CD4-positive, alpha-beta T cell treated with Interleukin-17A for 4 hours (primary cell): ENCODE measurements around the gene PDLIM5.

Experiments used
- DNase-seq: peaks from one replicate; pipeline ENCODE4 v3.0.0-alpha.2; 2020; ENCODE audit warnings: mixed read lengths

The PDLIM5 gene

DNA sequence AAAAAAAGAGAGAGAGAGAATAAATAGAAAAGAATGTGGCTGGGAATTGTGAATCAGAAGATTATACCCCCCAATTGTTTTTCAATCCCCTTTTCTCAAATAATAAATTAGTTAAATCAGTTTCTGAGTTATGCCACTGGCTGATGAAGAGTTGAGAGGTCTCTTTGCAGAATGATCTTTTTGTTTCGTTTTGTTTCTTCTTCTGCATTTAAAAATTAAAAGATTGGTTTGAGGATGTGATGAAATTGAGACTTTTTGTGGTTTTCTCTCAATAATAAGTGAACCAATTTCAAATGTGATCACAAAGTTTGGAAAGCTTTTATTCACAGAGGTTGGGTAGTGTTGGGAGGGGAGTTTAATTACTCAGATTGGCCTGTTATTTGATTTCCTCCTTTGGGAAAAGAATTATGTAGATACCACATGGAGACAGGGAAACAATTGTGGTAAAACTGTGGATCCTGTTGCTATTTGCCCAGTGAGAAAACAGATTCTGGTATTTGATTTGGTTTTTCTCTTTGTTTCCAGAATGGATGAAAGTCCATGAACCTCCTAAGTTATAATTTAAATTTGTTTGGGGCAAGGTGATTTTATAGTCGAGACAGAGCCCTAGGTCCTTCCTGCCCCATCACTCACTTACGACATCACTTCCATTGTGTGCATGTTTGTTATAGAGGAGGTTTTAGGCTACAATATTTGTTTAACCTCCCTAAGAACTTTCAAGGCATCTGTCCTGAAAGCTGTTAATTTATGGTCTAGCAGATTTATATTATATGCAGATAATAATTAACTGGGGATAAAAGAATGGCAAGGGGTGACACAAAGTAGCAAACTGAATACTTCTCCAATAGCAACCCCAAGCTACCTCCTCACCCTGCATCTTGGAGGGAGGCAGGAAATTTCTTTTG is 214.0 kb downstream of the PDLIM5 start:
- DNase-seq, result no peak

DNA sequence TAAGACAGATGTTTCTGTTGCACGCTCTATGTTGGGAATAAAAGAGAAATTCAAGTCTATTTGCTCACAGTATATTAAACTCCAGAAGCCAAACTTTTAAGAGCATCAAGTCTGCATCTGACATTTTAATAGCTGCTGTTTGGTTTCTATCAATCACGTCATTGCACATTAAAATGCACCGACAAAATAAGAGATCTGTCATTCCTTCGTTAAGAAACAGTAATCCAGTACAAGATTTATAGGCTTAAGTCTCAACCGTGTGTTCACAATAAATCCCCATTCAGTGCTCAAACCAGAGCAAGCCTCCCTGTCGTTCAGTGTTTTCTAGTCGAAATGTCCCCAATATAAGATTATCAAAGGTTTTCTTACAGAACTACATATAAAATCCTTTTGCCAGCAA is 217.0 kb downstream of the PDLIM5 start:
- no peak for DNase-seq

DNA sequence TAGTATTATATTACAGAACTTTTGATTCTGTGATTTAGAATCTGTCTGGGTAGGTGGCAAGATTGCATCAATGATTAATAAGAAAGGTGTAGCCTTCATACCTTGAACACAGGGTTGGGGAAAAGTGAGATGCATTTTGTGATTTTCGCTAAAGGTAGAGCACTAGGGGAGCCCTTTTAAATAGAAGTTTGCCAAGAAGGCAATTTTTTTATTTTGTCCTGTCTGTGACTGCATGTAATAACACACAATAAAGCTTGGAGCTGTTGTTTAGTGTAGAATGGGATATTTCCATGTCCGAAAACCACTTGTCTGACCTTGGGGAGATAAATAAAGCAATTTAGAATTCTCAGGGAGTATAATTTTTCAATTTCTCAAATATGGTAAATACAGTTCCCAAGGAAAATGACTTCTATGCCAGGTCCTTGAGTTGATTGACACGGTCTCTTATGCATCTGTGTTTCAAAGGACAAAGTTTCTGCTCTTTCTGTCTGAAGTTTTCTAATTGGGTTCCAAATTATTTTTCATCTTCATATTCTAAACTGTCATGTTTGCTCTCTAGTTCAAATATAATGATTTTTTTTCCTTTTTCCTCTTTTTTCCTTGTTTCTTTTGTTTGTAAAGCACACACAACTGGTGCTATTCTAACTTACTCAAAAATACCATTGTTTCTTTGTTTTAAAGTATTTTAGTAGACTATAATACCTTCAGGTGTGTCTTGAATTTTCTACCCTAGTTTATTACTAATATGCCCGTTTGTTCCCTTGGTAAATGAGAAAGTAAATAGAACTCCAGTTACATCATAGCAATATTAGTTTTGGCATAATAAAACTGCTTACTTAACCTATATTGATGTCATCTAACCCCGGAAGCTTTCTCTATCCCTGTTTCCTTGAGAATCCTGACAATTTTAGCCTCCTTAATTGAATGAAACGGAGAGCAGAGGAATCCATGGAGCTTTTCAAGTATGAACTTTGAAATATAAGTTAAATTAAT is 218.2 kb downstream of the PDLIM5 start:
- no peak for DNase-seq

DNA sequence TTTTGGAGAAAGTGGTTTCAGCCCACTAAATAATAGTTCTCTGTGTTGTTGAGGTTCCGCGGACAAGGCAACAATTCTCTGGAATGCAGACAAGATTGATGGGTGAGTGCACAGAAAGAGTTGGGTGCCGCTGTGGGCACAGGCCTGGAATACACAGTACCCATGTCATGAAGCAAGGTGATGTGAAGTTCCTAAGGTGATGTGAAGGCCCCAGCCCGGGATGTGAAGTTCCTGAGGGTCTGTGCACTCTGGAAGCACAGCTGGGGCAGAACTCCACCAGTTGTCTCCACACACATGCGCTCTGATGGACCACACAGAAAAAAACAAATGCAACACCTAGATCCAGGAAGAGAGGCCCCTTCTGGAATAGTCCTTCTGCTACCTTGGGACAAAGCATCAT is 219.4 kb downstream of the PDLIM5 start:
- DNase-seq, result no peak

DNA sequence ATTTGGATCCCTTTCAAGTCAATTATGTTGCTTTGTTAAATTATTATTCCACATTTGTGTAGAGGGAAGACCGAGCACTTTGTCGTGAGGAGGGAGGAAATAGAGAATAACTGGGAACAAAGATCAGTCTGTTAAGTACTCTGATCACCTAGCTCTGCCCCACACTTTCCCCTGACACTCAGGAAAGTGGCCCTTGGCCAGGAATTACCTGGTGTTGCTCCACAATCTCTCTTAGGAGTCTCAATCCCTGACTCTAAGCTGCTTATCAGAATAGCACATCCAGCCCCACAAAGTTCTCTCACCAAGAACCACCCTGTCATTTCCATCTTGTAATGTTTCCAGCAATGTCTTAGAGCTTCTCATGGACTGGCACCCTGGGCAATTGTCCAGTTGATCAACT is 222.2 kb downstream of the PDLIM5 start:
- DNase-seq, result no peak

DNA sequence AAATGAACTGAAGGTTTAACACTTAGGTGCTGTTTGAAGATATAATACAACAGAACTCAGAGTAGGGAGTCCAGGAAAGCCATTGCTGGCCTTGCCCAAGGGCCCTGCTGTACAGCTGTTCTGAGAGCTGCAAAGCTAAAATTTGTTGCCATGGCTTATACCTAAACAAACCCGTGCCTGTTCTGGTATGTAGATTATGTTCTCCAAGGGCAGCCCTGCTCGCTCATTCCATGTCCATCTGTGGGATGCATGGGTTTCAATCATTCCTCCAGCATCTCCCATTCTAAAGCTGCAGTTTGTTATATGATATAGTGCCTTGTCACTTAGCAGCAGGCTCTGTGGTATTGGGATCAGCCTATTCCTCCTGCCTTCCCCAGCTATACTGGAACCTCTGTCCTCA is 225.2 kb downstream of the PDLIM5 start:
- no peak for DNase-seq

DNA sequence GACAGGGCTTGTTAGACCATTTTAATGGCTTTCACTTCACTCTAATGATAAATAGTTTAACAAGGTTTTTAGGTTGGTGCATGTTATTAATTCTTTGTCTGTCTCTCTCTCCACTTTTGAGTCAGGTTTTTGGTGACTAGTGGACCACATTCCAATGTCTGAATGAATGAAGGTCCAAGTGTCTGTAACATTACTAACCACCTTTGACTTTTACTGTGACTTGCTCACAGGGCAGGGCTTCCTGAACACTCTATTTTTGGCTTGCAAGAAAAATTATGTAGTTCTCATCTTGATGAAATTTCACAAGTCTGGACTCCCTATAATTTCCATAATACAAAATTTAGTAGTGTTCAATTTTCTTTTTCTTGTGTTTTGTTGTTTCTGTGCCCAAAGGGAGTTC is 227.2 kb downstream of the PDLIM5 start:
- no peak for DNase-seq

DNA sequence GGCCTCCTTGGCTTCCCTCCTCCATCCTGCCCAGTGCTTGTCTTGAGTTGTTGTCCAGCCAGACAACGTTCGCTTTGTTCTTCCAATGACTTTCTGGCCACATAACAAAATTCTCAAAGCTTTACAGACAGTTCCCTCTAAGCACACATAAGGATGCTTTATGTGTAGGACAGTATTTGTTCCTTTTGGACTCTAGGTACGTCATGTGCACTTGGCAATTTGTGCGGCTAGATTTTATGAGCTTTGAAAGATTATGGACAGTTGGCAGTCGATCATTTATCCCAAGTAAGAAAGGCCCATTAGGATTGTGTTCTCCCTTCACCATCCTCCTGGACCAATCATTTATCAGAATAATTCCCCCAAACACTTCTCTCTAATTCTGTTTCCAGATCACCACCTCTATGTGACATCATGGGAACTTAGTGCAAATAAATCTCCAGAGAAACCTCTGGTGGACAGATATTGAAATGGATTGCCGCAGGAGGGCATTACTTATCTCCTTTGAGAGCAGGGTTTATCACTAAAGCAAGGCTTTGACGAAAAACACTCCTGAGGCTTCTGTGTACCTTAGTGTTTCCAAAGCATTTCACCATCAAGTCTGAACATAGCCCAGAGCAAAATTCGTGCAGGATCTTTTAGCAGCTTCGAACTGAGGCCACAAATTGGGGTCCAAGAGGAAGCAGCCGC is 228.6 kb downstream of the PDLIM5 start:
- no peak for DNase-seq

DNA sequence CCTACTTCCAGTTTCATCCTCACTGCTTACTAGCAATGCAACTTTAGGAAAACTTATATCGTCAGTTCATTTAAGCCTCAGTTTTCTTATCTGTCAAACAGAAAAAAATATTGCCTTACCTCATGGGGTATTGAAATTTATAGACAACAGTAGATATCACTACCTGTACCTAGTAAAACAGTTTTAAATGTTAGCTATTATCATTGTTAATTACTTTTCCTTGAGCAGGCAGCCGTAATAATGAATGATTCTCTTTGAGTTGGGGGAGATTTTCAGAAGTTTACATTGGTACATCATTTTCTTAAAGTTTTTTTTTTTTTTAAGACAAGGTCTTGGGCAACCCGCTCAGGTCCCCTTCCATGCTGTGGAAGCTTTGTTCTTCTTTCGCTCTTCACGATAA is 234.3 kb downstream of the PDLIM5 start:
- no peak for DNase-seq

DNA sequence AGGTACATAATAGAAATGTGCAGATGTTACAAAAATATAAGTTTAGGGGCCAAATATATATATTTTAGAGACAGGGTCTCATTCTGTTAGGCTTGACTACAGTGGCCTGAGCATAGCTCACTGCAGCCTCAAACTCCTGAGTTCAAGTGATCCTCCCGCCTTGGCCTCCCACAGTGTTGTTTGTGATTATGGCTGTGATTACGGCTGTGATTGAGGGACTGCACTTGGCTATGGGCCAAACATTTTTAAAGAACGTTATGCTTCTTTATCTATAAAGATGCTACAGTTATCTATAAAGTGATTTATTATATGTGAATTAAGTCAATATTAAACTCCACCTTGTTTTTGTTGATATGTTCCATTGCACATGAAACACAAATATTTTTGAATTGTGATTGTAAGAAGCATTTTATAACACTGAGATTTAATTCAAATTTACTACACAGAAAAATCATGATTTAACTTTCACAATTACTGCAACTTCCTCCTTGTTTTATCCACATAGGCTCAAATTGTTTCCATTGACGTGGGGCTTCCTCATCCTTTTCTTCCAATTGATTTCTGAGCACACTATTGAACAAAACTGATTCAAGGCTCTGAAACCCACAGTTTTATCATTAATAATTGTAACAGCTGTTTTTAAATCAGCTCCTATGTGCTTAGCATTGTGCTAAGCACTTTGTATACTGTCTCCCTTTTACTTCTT is 237.6 kb downstream of the PDLIM5 start:
- no peak for DNase-seq

DNA sequence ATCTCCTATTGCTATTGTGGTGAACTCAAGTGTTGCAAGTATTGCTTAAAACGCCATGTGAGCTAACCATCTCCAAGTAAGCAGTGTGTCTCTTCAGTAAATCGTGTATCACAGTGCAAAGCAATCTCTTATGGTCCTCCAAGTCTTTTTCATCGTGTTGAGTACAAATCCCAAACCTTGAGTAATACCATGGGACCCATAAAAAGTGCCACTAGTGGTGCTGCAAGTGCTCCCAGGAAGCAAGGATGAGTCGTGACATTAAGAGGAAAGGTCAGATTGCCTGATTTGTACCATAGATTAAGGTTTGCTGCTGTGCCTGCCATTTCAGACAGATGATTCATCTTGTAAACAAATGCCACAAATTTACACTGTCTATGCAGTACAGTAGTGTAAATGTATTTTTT is 239.1 kb downstream of the PDLIM5 start:
- no peak for DNase-seq

DNA sequence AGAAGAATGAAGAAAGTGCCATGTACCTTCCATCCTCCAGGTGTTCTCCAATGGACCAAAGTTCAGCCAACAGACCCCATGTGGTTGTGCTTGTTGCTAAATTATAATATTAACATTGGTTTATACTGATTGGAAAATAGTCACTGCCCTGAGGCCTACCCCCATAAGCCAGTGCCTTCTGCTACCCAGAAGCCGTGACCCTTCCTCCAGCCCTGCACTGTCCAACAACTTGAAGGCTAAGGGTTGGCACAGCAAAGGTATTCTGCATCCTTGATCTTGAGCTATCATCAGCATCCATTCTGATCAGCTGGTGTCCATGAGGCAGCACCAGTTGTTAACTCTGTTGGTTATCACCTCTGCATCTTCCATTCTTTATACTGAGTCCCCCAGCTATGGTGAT is 239.8 kb downstream of the PDLIM5 start:
- no peak for DNase-seq

DNA sequence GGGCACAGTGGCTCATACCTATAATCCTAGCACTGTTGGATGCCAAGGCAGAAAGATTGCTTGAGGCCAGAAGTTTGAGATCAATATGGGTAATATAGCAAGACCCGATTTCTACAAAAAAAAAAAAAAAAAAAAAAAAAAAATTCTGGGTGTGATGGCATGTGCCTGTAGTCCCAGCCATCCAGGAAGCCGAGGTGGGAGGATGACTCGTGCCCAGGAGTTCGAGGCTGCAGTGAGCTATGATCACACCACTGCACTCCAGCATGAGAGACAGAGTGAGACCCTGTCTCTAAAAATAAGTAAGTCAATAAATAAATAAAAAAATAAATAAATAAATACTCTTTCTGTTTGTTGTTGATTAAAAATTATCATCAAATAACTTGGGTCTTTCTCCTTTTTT is 243.6 kb downstream of the PDLIM5 start:
- no peak for DNase-seq

DNA sequence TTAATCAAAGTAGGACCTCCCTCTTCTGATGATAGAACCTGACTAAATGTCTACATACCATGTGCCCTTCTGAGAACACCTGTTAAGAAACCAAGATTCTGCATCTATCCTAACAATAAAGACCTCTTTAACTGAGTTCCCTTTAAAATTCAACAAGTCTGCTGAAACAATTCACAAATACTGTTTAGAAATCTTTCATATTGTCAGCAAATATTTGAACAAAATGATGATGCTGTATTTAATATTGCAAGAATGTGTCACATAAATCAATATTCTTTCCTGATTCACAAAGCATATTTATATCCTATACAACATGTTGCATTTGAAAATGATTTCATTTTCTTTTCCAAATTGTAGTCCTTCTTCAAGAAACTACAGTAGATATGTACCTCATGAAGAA is 246.4 kb downstream of the PDLIM5 start:
- no peak for DNase-seq

DNA sequence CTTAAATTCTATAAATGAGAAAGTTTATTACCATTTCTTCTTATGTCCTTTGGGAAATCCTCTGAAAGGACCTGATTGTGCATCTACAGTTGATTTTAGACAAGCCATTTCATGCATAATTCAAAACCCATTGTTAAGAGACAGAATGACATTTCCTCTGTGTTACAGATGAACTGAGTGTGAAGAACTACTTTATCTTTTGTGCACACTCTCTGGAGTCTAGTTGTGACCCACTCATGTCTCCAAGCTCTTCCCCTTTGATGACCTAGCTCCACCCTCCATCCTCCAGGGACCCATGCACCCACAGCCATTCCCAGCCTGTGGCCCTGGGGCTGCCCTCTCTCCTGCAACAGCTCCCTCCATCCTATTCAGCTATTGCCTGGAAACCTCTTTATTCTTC is 248.6 kb downstream of the PDLIM5 start:
- no peak for DNase-seq

DNA sequence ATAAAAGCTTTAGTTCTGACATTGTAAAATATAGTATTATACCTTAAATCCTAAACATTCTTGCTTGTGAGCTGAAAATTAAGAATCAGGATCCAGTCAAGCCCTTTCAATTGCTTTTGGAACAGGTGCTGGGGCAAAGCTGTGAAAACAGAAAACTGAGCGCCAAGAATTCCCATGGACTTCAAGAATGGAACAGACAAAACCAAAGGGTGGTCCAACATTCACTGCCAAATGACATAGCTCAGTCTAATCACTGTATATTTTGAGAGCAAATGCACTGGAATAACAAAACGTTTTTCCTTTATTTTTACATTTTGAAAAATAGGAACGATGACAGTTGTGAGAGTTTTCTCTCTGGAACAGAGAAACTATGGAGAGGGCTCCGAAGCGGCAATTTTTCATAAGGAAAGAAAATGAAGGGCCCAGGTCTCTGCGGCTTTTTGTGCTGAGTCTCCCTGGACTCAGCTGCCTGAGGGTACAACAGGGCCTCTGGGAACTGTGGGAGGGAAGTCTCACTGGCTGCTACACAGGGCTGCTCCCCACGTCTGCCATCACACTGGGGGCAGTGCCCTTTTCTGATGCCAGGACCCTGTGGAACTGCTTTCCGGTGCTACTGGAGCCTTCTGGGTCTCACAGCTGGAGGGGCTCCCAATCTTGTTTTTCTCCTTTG is 250.0 kb downstream of the PDLIM5 start:
- DNase-seq, result no peak

DNA sequence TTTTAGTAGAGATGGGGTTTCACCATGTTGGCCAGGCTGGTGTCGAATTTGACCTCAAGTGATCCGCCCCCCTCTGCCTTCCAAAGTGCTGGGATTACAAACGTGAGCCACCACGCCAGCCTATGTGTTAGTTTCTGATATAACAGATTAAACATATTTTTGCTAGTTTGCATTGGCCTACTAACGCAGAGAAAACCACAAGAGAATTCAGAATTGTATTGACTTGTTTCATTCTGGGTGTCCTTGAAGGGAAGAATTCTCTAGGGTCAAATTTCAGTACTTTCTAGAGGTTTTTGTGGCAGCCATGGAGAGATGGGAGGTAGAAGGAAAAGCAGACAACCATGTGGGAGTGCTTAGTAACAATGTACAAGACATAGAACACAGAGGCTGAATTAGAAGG is 259.9 kb downstream of the PDLIM5 start:
- DNase-seq, result no peak

DNA sequence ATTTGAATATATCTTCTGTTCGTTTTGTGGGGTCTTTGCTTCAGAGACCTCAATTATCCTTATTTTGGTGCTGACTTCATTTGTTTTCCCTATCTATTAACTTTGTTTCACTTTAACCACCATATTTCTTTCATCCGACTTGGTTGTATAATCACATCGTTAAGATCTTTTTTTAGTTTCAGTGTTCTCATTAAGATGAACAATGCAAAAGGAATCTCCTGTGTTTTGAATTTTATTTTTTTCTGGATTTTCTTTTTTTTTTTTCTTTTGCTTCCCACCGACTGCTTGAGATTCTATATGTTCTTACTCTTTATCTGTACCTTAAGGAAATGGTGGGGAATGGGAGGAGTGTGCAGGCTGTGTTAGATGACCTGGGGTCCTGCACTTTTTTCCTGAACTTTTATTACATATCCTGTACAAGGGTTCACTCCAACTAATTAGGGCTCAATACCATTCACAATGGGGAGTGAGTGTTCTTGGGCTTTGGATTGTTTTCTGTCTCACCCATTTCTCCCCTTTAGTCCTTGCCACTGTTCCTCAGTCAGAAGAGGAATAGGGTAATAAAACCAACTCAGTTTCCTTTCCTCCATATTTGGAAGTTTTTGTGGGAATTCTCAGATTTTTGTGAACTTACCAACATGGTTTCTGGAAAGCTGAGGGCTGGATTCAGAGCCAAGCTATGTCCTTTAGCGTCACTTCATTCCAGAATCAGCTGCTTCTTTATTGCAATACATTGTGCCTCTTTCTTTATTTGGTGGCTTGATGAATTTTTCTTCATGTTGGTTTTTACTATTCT is 262.8 kb downstream of the PDLIM5 start:
- no peak for DNase-seq

DNA sequence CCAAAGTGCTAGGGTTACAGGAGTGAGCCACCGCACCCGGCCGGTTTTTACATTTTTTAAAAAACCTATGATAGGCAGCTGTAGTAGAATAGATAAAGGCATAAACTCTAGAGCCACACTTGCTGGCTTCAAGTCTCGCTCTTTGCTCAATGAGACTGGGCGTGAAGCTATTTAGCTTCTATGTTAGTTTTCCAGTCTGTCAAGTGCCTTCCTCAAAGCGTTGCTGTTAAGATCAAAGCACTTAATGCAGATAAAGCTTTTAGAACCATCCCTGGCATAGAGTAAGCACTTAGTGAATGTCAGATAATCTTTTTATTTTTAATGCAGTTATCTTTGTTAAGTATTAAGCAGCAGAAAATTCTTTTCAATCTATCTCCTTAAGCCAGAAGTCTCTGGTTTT is 264.0 kb downstream of the PDLIM5 start:
- DNase-seq, result no peak
